Rectal smooth muscle tissue (tissue), 1 donor: ENCODE results near the gene TNFRSF18.

ENCODE experiments used
- H3K27ac ChIP-seq: one replicate; pipeline ENCODE4 v1.7.0; 2013; ENCODE audit warnings: low read depth, low read length, inconsistent platforms
- H3K27me3 ChIP-seq: one replicate; pipeline ENCODE4 v1.7.0; 2013; ENCODE audit warnings: low read length; ENCODE audit not compliant: control insufficient read depth, insufficient read depth
- H3K36me3 ChIP-seq: one replicate; pipeline ENCODE4 v1.7.0; 2013; ENCODE audit warnings: low read length; ENCODE audit not compliant: control insufficient read depth, insufficient read depth
- H3K4me1 ChIP-seq: one replicate; pipeline ENCODE4 v1.7.0; 2013; ENCODE audit warnings: low read length; ENCODE audit not compliant: control insufficient read depth, insufficient read depth
- H3K4me3 ChIP-seq: one replicate; pipeline ENCODE4 v1.7.0; 2013; ENCODE audit warnings: low read length
- H3K9ac ChIP-seq: one replicate; pipeline ENCODE4 v1.7.0; 2013; ENCODE audit warnings: low read length

Gene TNFRSF18

GRCh38 chr1:1160281-1160930, 46.0 kb downstream of the TNFRSF18 start:
- H3K36me3 ChIP-seq: no peaks in the 10 kb centered on the region
- no peak overlapping the region for H3K27ac ChIP-seq
- no peak overlapping the region for H3K9ac ChIP-seq
- peaks cover 7% of the 10 kb centered on the region for H3K4me1 ChIP-seq
- H3K27me3 ChIP-seq: peaks cover 3% of the 10 kb centered on the region
- no peak overlapping the region for H3K4me3 ChIP-seq

DNA sequence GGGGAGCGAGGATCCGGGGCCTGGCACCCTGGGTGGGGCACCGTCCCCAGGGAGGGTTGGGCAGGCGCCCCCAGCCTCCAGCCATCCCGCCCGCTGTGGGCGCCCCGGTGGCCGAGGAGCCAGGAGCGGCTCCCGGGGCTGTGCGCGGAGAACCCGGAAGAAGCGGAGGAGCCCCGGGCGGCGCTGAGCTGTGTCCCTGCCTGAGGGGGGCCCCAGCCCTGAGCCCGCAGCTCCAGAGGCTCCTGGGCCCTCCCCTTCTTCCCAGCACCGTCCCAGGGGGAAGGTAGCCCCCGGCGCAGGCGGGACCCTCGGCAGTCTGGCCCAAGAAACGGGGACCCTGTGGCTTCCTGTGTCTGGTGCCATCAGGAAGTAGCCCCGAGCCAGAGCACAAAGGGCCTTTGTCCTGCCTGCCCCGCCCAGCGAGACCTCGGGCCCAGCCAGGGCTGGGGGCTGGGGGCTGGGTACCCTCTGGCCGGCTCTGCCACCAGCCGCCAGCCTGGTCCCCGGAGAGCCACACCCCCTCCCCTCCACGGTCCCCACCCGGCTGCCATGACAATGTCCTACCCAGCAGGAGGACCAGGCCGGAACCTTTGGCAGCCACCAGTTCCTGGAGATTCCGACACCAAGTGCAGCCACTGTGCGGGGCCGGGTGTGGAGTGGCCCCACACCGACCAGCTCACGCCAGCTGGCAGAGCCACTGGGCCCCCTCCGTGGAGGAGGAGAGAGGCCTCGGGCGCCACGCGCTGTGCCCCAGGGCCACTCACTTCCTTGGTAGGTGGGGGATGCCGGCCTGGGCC, 48.3 kb downstream of the TNFRSF18 start:
- H3K4me3 ChIP-seq: peak overlapping the region; percentile 85
- H3K36me3 ChIP-seq: no peaks in the 10 kb centered on the region
- peak overlapping the region; percentile 91 for H3K27ac ChIP-seq
- peaks cover 7% of the 10 kb centered on the region for H3K4me1 ChIP-seq
- H3K9ac ChIP-seq: peak overlapping the region; percentile 93
- peaks cover 3% of the 10 kb centered on the region for H3K27me3 ChIP-seq

GRCh38 chr1:1157426-1157913, 48.9 kb downstream of the TNFRSF18 start:
- Histone ChIP-seq H3K36me3 (no peaks in the 10 kb centered on the region), H3K4me1 (peaks cover 7% of the 10 kb centered on the region), H3K9ac (peak overlapping the region; percentile 93), H3K27ac (peak overlapping the region; percentile 91), H3K27me3 (no peaks in the 10 kb centered on the region), H3K4me3 (peak overlapping the region; percentile 85)

DNA sequence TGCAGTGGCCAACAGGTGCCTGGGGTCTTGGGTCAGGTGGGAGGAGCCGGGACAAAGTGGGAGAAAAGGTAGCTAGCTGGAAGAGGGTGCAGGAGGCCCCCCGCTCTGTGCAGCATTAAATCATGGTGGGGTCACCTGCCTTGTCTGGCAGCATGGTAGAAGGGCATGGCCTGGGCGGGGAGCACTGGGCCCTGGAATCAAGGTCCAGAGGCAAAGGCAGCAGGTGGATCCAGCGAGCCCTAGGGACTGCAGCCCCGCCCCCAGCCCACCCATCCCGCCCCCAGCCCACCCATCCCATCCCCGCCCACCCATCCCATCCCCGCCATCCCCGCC, 49.4 kb downstream of the TNFRSF18 start:
- Histone ChIP-seq H3K9ac (no peak overlapping the region), H3K36me3 (no peaks in the 10 kb centered on the region), H3K4me3 (no peak overlapping the region), H3K4me1 (peaks cover 7% of the 10 kb centered on the region), H3K27ac (no peak overlapping the region), H3K27me3 (no peaks in the 10 kb centered on the region)

- Histone ChIP-seq H3K4me3 (no peak overlapping the region), H3K9ac (no peak overlapping the region), H3K4me1 (peaks cover 7% of the 10 kb centered on the region), H3K27me3 (no peaks in the 10 kb centered on the region), H3K27ac (no peak overlapping the region), H3K36me3 (no peaks in the 10 kb centered on the region)
Measured at GRCh38 chr1:1156140-1157032, 50.0 kb downstream of the TNFRSF18 start.

GRCh38 chr1:1155258-1155657, 51.1 kb downstream of the TNFRSF18 start:
- Histone ChIP-seq H3K27ac (no peak overlapping the region), H3K4me3 (no peak overlapping the region), H3K9ac (no peak overlapping the region), H3K27me3 (no peaks in the 10 kb centered on the region), H3K4me1 (peaks cover 7% of the 10 kb centered on the region), H3K36me3 (no peaks in the 10 kb centered on the region)

GRCh38 chr1:1153874-1154273, 52.5 kb downstream of the TNFRSF18 start:
- Histone ChIP-seq H3K9ac (no peak overlapping the region), H3K4me3 (no peak overlapping the region), H3K4me1 (peaks cover 7% of the 10 kb centered on the region), H3K27ac (no peak overlapping the region), H3K36me3 (no peaks in the 10 kb centered on the region), H3K27me3 (no peaks in the 10 kb centered on the region)
